Naive thymus-derived CD4-positive, alpha-beta T cell (primary cell): ENCODE results near the gene MRTFA. TPM values are rescaled to one million over a fixed set of nuclear protein-coding genes. Genes with fewer than 3 reads are reported as not detected.

Source experiments
- ATAC-seq: fragments of 150-1000 bp; cut with Tn5 transposase; 2 replicates; pipeline ENCODE4 v1.10.0; 2021; ENCODE audit warnings: mild to moderate bottlenecking, moderate library complexity
- CTCF ChIA-PET: fragments of 350-600 bp; sonication (Branson Sonifier 250); formaldehyde crosslinking; loops from one replicate; lab custom pipeline; 2021; ENCODE audit warnings: antibody characterized with exemption; lab: Charles Lee
- POLR2A ChIA-PET: fragments of 350-600 bp; sonication (Branson Sonifier 250); formaldehyde crosslinking; loops from one replicate; lab custom pipeline; 2021; ENCODE audit warnings: antibody characterized with exemption, inconsistent platforms; lab: Charles Lee
- DNase-seq, 9 donors: peaks; one replicate each; pipeline versions ENCODE4 v3.0.0 to v3.0.0-alpha.2; 2020 to 2022; ENCODE audit warnings: mixed read lengths in 1 of 9
- H3K27ac ChIP-seq: one replicate; pipeline ENCODE4 v1.7.0; 2013; ENCODE audit warnings: mild to moderate bottlenecking, low read depth, low read length, moderate library complexity
- H3K27me3 ChIP-seq, 2 donors: one replicate each; pipeline ENCODE4 v1.7.0; 2013; ENCODE audit warnings: low read length in 2 of 2, mild to moderate bottlenecking in 2 of 2, moderate library complexity in 2 of 2; ENCODE audit not compliant: control insufficient read depth in 2 of 2, insufficient read depth in 2 of 2
- H3K36me3 ChIP-seq, 3 experiments: 1 replicate in 2 of 3; 2 replicates in 1 of 3; pipeline ENCODE4 v1.7.0; 2013; ENCODE audit warnings: low read length in 3 of 3, mild to moderate bottlenecking in 3 of 3, moderate library complexity in 1 of 3; ENCODE audit not compliant: insufficient read depth in 3 of 3, control insufficient read depth in 2 of 3
- H3K4me1 ChIP-seq, 2 donors: one replicate each; pipeline ENCODE4 v1.7.0; 2013; ENCODE audit warnings: low read length in 2 of 2, mild to moderate bottlenecking in 2 of 2, moderate library complexity in 1 of 2; ENCODE audit not compliant: control insufficient read depth in 2 of 2, insufficient read depth in 2 of 2
- H3K4me3 ChIP-seq: 2 replicates; pipeline ENCODE4 v1.7.0; 2013; ENCODE audit warnings: mild to moderate bottlenecking, low read length
- H3K9me3 ChIP-seq, 3 experiments: 1 replicate in 2 of 3; 2 replicates in 1 of 3; pipeline ENCODE4 v1.7.0; 2013; ENCODE audit warnings: low read length in 3 of 3; ENCODE audit not compliant: control insufficient read depth in 2 of 3
- H3K27ac Mint-ChIP-seq, 9 donors: one replicate each; pipeline ENCODE4 v1.8.0; 2020 to 2022; ENCODE audit warnings: mixed read lengths in 9 of 9, mild to moderate bottlenecking in 8 of 9, moderate library complexity in 5 of 9, inconsistent platforms in 2 of 9
- H3K27me3 Mint-ChIP-seq, 5 donors: one replicate each; pipeline ENCODE4 v1.8.0; 2021 to 2022; ENCODE audit warnings: mixed read lengths in 5 of 5, mild to moderate bottlenecking in 1 of 5
- H3K36me3 Mint-ChIP-seq, 5 donors: one replicate each; pipeline ENCODE4 v1.8.0; 2020 to 2022; ENCODE audit warnings: mixed read lengths in 5 of 5, mild to moderate bottlenecking in 3 of 5, inconsistent platforms in 1 of 5
- H3K4me1 Mint-ChIP-seq, 7 donors: one replicate each; pipeline ENCODE4 v1.8.0; 2020 to 2022; ENCODE audit warnings: mixed read lengths in 7 of 7, mild to moderate bottlenecking in 3 of 7, inconsistent platforms in 1 of 7
- H3K4me3 Mint-ChIP-seq, 10 donors: one replicate each; pipeline ENCODE4 v1.8.0; 2020 to 2022; ENCODE audit warnings: mild to moderate bottlenecking in 10 of 10, mixed read lengths in 10 of 10, moderate library complexity in 6 of 10, inconsistent platforms in 2 of 10
- H3K9me3 Mint-ChIP-seq, 11 donors: one replicate each; pipeline ENCODE4 v1.8.0; 2020 to 2022; ENCODE audit warnings: mixed read lengths in 11 of 11, mild to moderate bottlenecking in 4 of 11, inconsistent platforms in 1 of 11, moderate library complexity in 1 of 11
- intact Hi-C, 2 donors: fragments of 100-400 bp; cut with micrococcal nuclease; formaldehyde crosslinking; loops; one replicate each; pipeline ENCODE4 v1.15.1; 2023
- polyA plus RNA-seq, 2 donors: library from polyadenylated mRNA; unstranded; fragments of 300-500 nt; fragmentation: Illumina TruSeq; gene quantifications; one replicate each; pipeline ENCODE4 v1.2.3, GENCODE V29; 2021
- total RNA-seq, 6 experiments: library from RNA in 5 of 6; stranded (reverse) in 5 of 6; gene quantifications; 1 replicate in 5 of 6; 2 replicates in 1 of 6; pipeline ENCODE4 v1.2.3 and lab custom pipeline; 2021 to 2026

The MRTFA gene
- total and polyA plus RNA-seq, 7 experiments from 2014 or later: 17.6 to 114 (median 81.5) TPM

DNA sequence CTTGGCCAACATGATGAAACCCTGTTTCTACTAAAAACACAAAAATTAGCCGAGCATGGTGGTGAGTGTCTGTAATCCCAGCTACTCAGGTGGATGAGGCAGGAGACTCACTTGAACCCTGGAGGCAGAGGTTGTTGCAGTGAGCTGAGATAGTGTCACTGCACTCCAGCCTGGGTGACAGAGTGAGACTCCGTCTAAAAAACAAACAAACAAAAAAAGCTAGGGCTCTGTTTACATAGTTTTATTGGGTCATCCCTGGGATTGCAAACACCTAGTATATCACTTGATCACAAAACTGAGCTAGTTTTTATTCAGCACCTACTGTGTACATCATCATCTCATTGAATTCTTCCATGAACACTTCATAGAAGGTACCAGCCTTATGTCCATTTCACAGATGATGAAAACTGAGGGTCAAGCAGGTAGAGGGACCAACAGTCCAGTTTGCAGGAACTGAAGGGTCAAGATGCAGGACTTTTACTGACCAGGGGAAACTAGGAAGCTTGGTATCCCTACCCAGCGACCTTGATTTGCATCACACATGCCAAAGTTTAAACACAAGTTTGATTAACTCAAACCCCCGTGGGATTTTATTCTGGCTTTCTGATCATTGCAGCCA lies 9.2 kb upstream of the MRTFA start:
- Mint-ChIP-seq H3K27me3 (no peaks in the 10 kb centered on the region), H3K9me3 (no peaks in the 10 kb centered on the region), H3K27ac (peak overlapping the region in 2 of 9 donors; percentile 69 to 76), H3K4me3 (peak overlapping the region in 4 of 10 donors; percentile 49 to 70 (median 62)), H3K36me3 (no peaks in the 10 kb centered on the region), H3K4me1 (peaks cover 0 to 19% (median 6%) of the 10 kb centered on the region in 7 donors)
- Histone ChIP-seq H3K36me3 (no peaks in the 10 kb centered on the region), H3K27me3 (no peaks in the 10 kb centered on the region), H3K27ac (no peak overlapping the region), H3K4me3 (no peak overlapping the region), H3K4me1 (no peaks in the 10 kb centered on the region), H3K9me3 (no peaks in the 10 kb centered on the region)
- CTCF ChIA-PET: interaction anchor here (0.6 to 5.7 kb wide), 29 partner anchors 9 to 253 kb away, joined by 3 to 90 read pairs (median 4); partner anchors contain the start of gene MRTFA
- DNase-seq: no peak
- intact Hi-C loops: loop anchor here (1.0 to 5.0 kb wide), 7 partner anchors 8 to 252 kb away; partner anchors contain the start of gene MRTFA (in 1 of the 2)
- POLR2A ChIA-PET: interaction anchor here (0.8 to 2.3 kb wide), 6 partner anchors 8 to 208 kb away, joined by 3 to 10 read pairs (median 6); partner anchors contain the start of gene MRTFA
- ATAC-seq: no peak

DNA sequence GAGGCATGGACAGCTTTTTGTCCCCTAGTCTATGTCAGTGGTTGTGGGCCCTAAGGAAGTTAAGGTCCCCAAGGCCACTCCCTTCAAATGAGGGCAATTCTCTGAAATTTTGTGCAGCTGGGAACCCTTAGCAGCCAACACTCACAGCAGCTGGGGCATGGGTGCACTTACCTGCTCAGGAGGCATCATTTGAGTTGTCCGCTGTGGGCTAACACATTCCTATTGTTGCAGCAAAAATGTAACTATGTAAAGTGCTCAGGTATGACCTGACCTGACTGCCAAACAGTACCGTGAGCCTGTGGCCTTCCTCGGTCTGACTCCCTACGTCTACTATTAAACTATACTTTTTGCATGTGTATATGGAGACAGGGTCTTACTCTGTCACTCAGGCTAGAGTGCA lies 5.8 kb upstream of the MRTFA start:
- DNase-seq (no peak), ATAC-seq (no peak)
- POLR2A ChIA-PET: interaction anchor here (1.2 kb wide), 1 partner anchor 8 kb away, joined by 5 read pairs; no protein-coding TSS in a partner anchor
- Mint-ChIP-seq H3K36me3 (no peaks in the 10 kb centered on the region), H3K27ac (no peak overlapping the region), H3K4me1 (peaks cover 6 to 17% (median 8%) of the 10 kb centered on the region in 7 donors), H3K4me3 (no peak overlapping the region), H3K9me3 (no peaks in the 10 kb centered on the region), H3K27me3 (no peaks in the 10 kb centered on the region)
- CTCF ChIA-PET: interaction anchor here (0.5 to 5.5 kb wide), 6 partner anchors 110 to 502 kb away, joined by 3 to 62 read pairs (median 3); no protein-coding TSS in a partner anchor
- Histone ChIP-seq H3K36me3 (no peaks in the 10 kb centered on the region), H3K27me3 (no peaks in the 10 kb centered on the region), H3K27ac (no peak overlapping the region), H3K4me1 (peaks cover 0 to 8% of the 10 kb centered on the region in 2 donors), H3K4me3 (no peak overlapping the region), H3K9me3 (no peaks in the 10 kb centered on the region)
- intact Hi-C loops: no loop called here

DNA sequence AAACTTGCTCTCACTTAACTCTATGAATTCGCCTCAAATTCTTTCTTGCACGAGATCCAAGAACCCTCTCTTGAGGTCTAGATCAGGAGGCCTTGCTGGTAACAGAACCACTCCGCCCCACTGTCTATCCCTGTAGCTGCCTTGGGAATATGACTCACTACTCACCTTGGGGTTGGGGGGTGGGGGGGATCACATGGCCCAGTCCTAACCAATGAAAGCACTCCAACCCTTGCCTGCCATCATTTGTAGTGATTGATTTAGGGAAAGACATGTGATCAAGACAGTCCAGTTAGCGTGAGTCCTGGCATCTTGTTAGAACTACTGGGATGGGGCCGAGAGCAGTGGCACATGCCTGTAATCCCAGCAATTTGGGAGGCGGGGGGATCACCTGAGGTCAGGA lies 4.8 kb upstream of the MRTFA start:
- Histone ChIP-seq H3K36me3 (peaks cover 0 to 7% (median 0%) of the 10 kb centered on the region in 3 experiments), H3K4me3 (no peak overlapping the region), H3K27ac (no peak overlapping the region), H3K27me3 (no peaks in the 10 kb centered on the region), H3K4me1 (peaks cover 0 to 8% of the 10 kb centered on the region in 2 donors), H3K9me3 (no peaks in the 10 kb centered on the region)
- ATAC-seq: no peak
- H3K27ac Mint-ChIP-seq: peak overlapping the region in 1 of 9 donors; percentile 5
- H3K9me3 Mint-ChIP-seq: no peaks in the 10 kb centered on the region
- no peak for DNase-seq
- H3K4me3 Mint-ChIP-seq: peak overlapping the region in 1 of 10 donors; percentile 38
- no peaks in the 10 kb centered on the region for H3K27me3 Mint-ChIP-seq
- ChIA-PET POLR2A (interaction anchor here (0.6 kb wide), 1 partner anchor 823 kb away, joined by 3 read pairs; no protein-coding TSS in a partner anchor), CTCF (no interaction called here)
- no peaks in the 10 kb centered on the region for H3K36me3 Mint-ChIP-seq
- intact Hi-C loops: no loop called here
- H3K4me1 Mint-ChIP-seq: peaks cover 6 to 17% (median 8%) of the 10 kb centered on the region in 7 donors

DNA sequence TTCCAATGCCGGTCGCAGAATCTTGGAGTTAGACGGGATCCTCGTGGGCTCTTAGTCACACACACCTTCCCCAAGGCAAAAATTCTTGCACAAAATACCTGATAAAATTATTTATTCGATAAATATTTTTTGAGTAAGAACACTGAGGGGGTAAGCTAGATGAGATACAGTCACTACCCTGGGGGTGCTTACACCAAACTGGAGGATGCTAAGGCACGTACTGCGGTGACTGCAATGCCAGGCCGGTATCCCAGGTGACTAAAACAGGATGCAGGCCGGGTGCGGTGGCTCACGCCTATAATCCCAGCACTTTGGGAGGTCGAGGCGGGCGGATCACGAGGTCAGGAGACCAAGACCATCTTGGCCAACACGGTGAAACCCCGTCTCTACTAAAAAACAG lies 1.7 kb upstream of the MRTFA start:
- Mint-ChIP-seq H3K27ac (peak overlapping the region in 3 of 9 donors; percentile 96 to 99 (median 97)), H3K4me1 (peaks cover 18 to 39% (median 29%) of the 10 kb centered on the region in 7 donors), H3K9me3 (no peaks in the 10 kb centered on the region), H3K4me3 (peak overlapping the region in 8 of 10 donors; percentile 94 to 100 (median 97)), H3K36me3 (no peaks in the 10 kb centered on the region), H3K27me3 (no peaks in the 10 kb centered on the region)
- Histone ChIP-seq H3K4me3 (no peak overlapping the region), H3K27ac (no peak overlapping the region), H3K27me3 (no peaks in the 10 kb centered on the region), H3K36me3 (peaks cover 0 to 8% (median 0%) of the 10 kb centered on the region in 3 experiments), H3K4me1 (peaks cover 14 to 24% of the 10 kb centered on the region in 2 donors), H3K9me3 (no peaks in the 10 kb centered on the region)
- ATAC-seq (no peak), DNase-seq (no peak)
- POLR2A ChIA-PET: interaction anchor here (0.7 to 2.5 kb wide), 4 partner anchors 8 to 114 kb away, joined by 3 to 30 read pairs (median 8); no protein-coding TSS in a partner anchor
- intact Hi-C loops: loop anchor here (5.0 to 10.0 kb wide), 5 partner anchors 56 to 907 kb away; partner anchors contain the start of genes L3MBTL2 (in 1 of the 2), POLR3H (in 1 of the 2), SGSM3 (in 1 of the 2) and TOB2 (in 1 of the 2)
- CTCF ChIA-PET: interaction anchor here (3.0 kb wide), 1 partner anchor 114 kb away, joined by 10 read pairs; no protein-coding TSS in a partner anchor

DNA sequence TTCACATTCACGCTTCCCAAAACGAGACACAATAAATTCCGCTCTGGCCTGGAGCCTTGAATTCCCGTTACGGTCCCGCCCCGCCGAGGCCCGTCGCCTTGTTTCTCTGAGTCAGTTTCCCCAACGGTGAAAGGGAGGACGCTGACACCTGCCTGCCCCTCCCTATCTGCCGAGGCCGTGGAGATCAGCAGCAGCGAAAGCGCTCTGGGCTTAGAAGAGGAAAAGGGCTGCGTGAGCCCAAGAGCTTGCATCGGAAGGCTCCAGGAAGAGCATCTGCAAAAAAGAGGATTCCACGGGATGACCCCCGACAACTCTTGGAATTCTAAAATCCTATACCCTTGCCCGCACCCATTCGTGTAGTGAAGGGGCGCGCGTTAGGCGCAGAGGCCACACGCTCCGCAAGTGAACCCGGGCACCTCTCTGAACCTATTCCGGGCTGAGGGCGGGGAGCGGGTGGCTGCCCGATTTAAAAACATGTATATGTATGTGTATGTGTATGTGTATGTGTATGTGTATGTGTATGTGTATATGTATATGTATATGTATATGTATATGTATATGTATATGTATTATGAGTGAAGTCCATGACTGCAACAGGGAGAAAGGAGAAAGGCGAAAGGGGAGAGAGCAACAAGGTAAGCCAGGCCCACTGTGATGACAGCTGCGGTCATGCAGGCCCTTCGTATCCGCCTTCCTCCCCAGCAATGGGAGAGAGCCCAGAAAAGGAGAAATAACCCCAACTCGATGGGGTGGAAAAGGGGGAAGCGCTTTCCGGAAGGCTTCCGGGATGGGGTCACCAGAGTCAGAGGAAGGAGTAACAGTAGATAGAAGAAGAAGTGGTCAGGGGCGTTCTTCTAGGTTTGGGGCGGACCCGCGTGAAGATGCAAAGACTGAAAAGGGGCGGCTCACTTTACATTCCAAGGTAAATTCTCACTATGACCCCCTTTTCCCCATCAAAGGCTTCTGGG lies 948 bp upstream of the MRTFA start:
- H3K27ac Mint-ChIP-seq: peak overlapping the region; percentile 96 to 99 (median 97)
- peak; percentile 23 for ATAC-seq
- Histone ChIP-seq H3K36me3 (peaks cover 0 to 8% (median 0%) of the 10 kb centered on the region in 3 experiments), H3K27ac (peak overlapping the region; percentile 85), H3K27me3 (no peaks in the 10 kb centered on the region), H3K9me3 (no peaks in the 10 kb centered on the region), H3K4me1 (peaks cover 14 to 26% of the 10 kb centered on the region in 2 donors), H3K4me3 (peak overlapping the region; percentile 84)
- POLR2A ChIA-PET: interaction anchor here (0.6 to 2.5 kb wide), 16 partner anchors 8 to 744 kb away, joined by 3 to 30 read pairs (median 4); partner anchors contain the start of gene TEF
- CTCF ChIA-PET: interaction anchor here (0.6 to 3.0 kb wide), 6 partner anchors 8 to 290 kb away, joined by 3 to 10 read pairs (median 4); no protein-coding TSS in a partner anchor
- peak overlapping the region; percentile 94 to 100 (median 97) for H3K4me3 Mint-ChIP-seq
- peak in 1 of 9 donors; percentile 43 for DNase-seq
- H3K9me3 Mint-ChIP-seq: no peaks in the 10 kb centered on the region
- H3K27me3 Mint-ChIP-seq: no peaks in the 10 kb centered on the region
- peaks cover 22 to 47% (median 37%) of the 10 kb centered on the region in 7 donors for H3K4me1 Mint-ChIP-seq
- intact Hi-C loops: loop anchor here (1.0 to 10.0 kb wide), 14 partner anchors 9 to 1453 kb away; partner anchors contain the start of genes SGSM3 (in 2 of the 2), TNRC6B (in 2 of the 2), L3MBTL2 (in 1 of the 2) and NDUFA6 (in 1 of the 2)
- no peaks in the 10 kb centered on the region for H3K36me3 Mint-ChIP-seq
